H1 (cell line): ENCODE measurements around the gene ACCSL. TPM values are rescaled to one million over a fixed set of nuclear protein-coding genes. Genes with fewer than 3 reads are reported as not detected.

Experiments used
- ASH2L ChIP-seq: fragments of 200-600, 300-600 bp; sonication (generic); IDR thresholded peaks from one replicate; pipeline ENCODE4 v1.7.1; 2017; ENCODE audit warnings: low read length
- ATF2 ChIP-seq: IDR thresholded peaks from 2 replicates; pipeline ENCODE4 v1.6.1; 2012; ENCODE audit warnings: low read length, inconsistent platforms
- GTF2F1 ChIP-seq: IDR thresholded peaks from 2 replicates; pipeline ENCODE4 v1.6.1; 2012; ENCODE audit warnings: low read depth, low read length, improper control_type of control experiment, borderline replicate concordance
- POLR2A ChIP-seq, 2 experiments: IDR thresholded peaks; 1 replicate in 1 of 2; 2 replicates in 1 of 2; pipeline ENCODE4 v1.6.1; 2011; ENCODE audit warnings: low read depth in 2 of 2, low read length in 2 of 2, mild to moderate bottlenecking in 2 of 2; ENCODE audit errors: control extremely low read depth in 1 of 2
- polyA plus RNA-seq, 7 experiments: library from polyadenylated mRNA; depleted of rRNA in 3 of 7; stranded (reverse) in 5 of 7; unstranded in 2 of 7; fragments of >200 nt in 5 of 7; fragments of 200-250 nt in 2 of 7; gene quantifications; 1 replicate in 5 of 7; 2 replicates in 1 of 7; 4 replicates in 1 of 7; pipeline versions ENCODE4 v1.2.1 to v1.2.3, GENCODE V29; 2011 to 2013; ENCODE audit warnings: missing spikeins in 2 of 7, mixed read lengths in 2 of 7
- total RNA-seq: library from RNA; stranded (reverse); fragmentation: NEBNext Ultra II Directional; extraction: Animal tissue kit (Norgen Biotek cat#: 25700); gene quantifications from 2 replicates; pipeline ENCODE4 v1.2.1, GENCODE V29; 2021

ACCSL gene
- total and polyA plus RNA-seq, 2 of the 8 experiments (the other 6 are each of a cell fraction or from before 2014, with no cell fraction given) = not detected

- TF ChIP-seq GTF2F1 (no peak), ASH2L (no peak), ATF2 (no peak), POLR2A (IDR thresholded peaks at IDR 0.05; ENCODE audit: control extremely low read depth in 1 of 2, low read depth in 2 of 2, low read length in 2 of 2) (no peak)
- TF ChIP-seq, all 59 proteins: peak for 0
Measured at GRCh38 chr11:44066732-44067141, 19.0 kb downstream of the ACCSL start (continued).
